ENCODE measurements around the gene SPTB.

Gene SPTB

GRCh38 chr14:64743061-64743460 is 136.6 kb downstream of the SPTB start:
- no peak for DNase-seq

DNA sequence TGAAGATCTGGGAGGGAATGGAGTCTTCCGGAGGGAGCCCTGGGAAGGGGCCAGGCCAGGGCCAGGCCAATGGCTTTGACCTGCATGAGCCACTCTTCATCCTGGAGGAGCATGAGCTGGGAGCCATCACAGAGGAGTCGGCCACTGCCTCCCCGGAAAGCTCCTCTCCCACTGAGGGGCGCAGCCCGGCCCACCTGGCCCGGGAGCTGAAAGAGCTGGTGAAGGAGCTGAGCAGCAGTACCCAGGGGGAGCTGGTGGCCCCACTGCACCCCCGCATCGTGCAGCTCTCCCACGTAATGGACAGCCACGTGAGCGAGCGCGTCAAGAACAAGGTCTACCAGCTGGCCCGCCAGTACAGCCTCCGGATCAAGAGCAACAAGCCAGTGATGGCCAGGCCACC is 137.7 kb downstream of the SPTB start:
- no peak for DNase-seq

- no peak for DNase-seq
Measured at GRCh38 chr14:64741200-64741599, 138.5 kb downstream of the SPTB start.

- no peak for DNase-seq
Measured at GRCh38 chr14:64738281-64738804, 141.4 kb downstream of the SPTB start.

- no peak for DNase-seq
Measured at GRCh38 chr14:64737391-64738280, 142.1 kb downstream of the SPTB start.

GRCh38 chr14:64736271-64737169 is 143.2 kb downstream of the SPTB start:
- no peak for DNase-seq

DNA sequence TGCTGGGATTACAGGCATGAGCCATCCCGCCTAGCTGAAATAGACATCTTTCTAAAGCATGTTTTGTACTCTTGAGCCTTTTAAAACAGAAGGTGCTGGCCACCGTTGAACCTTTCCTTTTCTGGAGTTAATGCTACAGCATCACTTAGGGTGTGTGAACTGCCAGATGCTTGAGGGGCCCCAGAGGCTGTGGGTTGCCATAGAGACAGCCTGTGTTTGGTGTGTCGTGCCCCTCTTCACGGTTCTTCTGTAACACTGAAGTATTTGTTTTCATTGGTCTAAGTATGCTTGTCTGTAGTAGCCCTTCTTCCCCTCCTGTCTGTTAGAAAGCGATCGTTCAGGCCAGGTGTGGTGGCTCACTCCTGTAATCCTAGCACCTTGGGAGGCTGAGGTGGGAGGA is 144.7 kb downstream of the SPTB start:
- no peak for DNase-seq

DNA sequence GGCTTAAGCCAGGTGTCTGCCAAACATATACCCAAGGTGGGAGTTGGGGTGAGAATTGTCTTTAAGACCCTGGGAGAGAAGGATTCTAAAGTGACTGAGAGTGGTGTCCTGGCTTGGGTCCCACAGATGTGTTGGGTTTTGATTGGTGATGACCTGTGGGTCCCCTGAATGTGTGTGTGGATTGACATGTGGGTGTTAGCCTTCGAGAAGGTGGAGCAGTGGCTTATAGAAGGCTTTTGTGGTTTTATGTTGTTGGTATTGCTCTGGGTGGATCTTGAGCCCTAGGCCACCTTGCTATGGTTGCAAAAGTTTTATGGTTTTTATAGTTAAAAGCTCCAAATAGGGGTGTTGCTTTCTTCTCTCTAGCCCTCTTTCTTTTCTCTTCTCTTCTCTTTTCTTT is 145.8 kb downstream of the SPTB start:
- no peak for DNase-seq

- DNase-seq = no peak
Measured at GRCh38 chr14:64733321-64733720, 146.4 kb downstream of the SPTB start.

- no peak for DNase-seq
Measured at GRCh38 chr14:64732536-64733120, 147.1 kb downstream of the SPTB start.

GRCh38 chr14:64732066-64732465 is 147.6 kb downstream of the SPTB start:
- no peak for DNase-seq

DNA sequence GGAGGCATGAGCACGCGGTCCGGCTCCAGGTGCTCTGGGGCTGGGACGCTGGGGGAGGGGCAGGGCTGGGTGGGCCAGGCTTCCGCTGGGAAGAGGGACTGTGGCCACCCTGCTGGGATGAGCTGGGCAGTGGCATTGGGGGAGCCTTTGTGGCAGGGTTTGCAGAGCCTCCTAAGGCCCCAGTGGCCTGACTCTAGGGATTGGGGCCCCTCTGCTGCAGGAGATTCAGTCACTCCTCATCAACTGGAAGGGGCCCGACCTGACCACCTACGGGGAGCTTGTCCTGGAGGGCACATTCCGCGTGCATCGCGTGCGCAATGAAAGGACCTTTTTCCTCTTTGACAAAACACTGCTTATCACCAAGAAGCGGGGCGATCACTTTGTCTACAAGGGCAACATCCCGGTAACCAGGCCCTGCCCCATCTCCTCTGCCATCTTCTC is 148.5 kb downstream of the SPTB start:
- DNase-seq = no peak

DNA sequence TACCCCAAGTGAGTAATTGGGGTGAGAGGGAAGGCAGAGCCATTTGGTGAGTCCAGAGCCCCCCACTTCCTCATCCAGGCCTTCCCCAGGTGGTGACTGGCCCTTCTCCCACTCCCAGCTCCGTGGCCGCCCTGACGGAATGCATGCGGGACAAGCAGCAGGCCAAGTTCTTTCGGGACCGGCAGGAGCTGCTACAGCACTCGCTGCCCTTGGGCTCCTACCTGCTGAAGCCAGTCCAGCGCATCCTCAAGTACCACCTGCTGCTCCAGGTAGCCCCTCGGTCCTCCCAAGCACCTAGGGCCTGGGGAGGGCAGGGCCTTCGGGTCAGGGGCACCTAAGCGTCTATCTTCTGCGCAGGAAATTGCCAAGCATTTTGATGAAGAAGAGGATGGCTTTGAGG is 149.0 kb downstream of the SPTB start:
- DNase-seq = no peak

GRCh38 chr14:64730061-64730440 is 149.7 kb downstream of the SPTB start:
- no peak for DNase-seq

DNA sequence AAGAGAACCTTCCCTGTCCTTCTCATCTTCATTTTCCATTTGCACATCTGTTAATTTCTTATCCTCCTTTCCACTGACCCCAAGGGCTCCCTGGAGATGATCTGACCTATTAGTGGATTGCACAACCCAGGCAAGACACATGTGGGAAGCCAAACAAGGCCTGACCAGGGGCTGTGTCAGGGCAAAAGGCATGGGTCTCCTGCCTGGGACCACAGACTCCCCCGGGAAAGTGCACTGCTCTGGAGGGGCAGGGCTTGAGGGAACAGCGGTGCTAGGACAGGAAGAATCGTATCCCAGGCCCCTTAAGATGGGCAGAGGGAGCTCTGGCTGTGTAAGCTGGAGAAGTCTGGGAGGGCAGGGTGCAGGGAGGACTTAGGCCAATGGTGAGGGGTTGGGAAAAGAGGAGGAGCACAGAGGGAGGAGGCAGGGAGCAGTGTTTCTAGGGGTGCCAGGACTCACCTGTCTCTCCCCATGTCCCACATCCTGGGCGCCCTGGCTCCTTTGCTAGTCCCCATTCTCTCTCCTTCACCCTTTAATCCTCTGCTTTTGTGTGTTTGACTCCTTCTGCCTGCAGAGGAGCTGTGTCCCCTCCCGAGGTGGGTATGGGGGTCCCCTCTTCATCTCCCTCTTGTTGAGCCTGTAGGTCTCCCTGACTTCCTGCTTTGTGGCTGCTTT is 150.2 kb downstream of the SPTB start:
- DNase-seq = no peak

- no peak for DNase-seq
Measured at GRCh38 chr14:64728856-64729255, 150.9 kb downstream of the SPTB start.

DNA sequence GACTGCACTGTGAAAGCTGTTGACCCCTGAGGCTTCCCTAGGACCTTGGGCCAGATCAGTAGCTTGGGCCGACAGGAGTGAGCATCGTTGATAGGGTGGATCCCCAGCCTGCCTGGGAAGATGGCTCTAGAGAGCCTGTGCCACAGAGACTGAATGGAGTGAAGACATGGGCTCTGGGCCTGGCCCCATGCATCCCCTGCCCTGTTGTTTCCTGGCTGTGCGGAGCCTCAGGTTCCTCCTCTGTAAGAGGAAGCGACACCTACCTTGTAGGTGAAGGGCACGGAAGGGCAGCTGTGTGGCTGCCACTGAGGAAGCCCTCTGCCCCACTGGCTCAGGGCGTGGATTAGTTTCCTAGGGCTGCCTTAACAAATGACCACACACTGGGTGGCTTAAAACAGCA is 151.6 kb downstream of the SPTB start:
- no peak for DNase-seq

GRCh38 chr14:64727551-64728071 is 152.1 kb downstream of the SPTB start:
- DNase-seq = no peak

GRCh38 chr14:64726585-64726890 is 153.2 kb downstream of the SPTB start:
- DNase-seq = no peak

DNA sequence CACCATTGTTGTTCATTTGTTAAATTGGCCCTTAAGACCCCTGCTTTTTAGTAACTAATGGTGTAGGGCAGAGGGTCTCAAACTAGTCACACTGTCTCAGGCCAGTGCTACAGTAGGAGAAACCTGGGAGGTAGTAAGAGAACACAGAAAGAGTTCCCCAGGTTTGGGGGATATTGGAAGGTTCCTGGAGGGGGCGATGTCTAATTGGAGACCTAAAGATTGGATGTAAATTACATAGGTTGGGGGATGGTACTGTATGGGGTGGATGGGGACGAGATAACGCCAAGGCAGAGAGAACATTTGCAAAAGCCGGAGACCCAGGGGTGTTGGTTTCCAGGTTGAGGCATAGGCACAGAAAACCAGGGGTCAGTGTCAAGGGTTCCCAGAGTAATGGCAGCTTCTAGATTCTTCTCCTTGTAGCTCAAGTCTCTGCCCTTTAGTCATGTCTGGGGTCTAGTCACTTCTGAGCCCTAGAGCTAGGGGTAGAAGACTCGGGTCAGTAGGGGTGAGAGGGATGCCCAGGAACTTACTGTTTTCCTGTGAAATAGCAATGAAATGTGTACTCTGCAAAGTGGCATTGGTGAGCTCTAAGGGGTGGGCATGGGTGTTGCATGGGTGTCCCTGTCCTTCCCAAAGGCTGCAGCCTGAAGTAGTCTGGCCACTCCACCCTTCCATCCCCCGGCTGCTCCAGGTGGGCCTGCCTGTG is 153.7 kb downstream of the SPTB start:
- no peak for DNase-seq

DNA sequence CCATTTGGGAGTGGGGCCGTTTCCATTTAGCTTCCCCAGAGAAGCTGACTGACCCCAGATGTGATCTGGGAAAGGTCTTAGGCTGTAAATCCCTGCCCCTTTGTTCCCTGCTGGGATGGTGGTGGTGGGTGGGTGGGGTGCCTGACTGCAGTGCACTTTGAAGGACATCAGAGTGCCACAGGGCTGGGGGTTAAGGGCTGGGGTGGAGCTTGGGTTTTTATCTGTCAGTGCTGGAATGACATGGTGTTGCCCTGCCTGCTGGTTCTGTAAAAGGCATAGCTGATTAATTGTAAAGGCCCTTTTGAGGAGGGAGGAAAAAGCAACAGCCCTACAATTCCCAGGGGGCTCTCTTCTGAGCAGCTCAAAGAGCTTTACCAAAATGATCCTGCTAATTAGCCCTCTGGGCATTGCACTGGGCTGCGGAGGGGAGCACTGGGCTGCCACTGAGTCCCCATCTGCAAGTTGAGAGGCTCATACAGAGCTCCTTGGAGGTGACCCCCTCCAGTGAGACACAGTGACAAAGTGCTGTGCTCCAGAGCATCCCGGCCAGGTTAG is 154.4 kb downstream of the SPTB start:
- DNase-seq = no peak

GRCh38 chr14:64724578-64724930 is 155.2 kb downstream of the SPTB start:
- DNase-seq = no peak

All from NCI-H1048 (cell line).